Subcutaneous abdominal adipose tissue (tissue), 5 donors: ENCODE measurements around the gene PPP6R2.

ENCODE experiments used
- H3K27ac ChIP-seq: one replicate; pipeline ENCODE4 v1.7.0; 2013; ENCODE audit warnings: low read depth, mild to moderate bottlenecking, inconsistent platforms, low read length, moderate library complexity
- H3K27me3 ChIP-seq, 5 donors: one replicate each; pipeline ENCODE4 v1.7.0; 2013; ENCODE audit warnings: low read length in 5 of 5, inconsistent platforms in 1 of 5; ENCODE audit not compliant: control insufficient read depth in 5 of 5, insufficient read depth in 4 of 5
- H3K36me3 ChIP-seq, 5 donors: one replicate each; pipeline ENCODE4 v1.7.0; 2013; ENCODE audit warnings: low read length in 5 of 5; ENCODE audit not compliant: control insufficient read depth in 5 of 5, insufficient read depth in 5 of 5
- H3K4me1 ChIP-seq, 5 donors: one replicate each; pipeline ENCODE4 v1.7.0; 2013; ENCODE audit warnings: low read length in 5 of 5, mild to moderate bottlenecking in 3 of 5, moderate library complexity in 1 of 5; ENCODE audit not compliant: control insufficient read depth in 5 of 5, insufficient read depth in 5 of 5
- H3K4me3 ChIP-seq, 5 donors: one replicate each; pipeline ENCODE4 v1.7.0; 2013; ENCODE audit warnings: low read length in 5 of 5, low read depth in 1 of 5
- H3K9ac ChIP-seq, 5 donors: one replicate each; pipeline ENCODE4 v1.7.0; 2013; ENCODE audit warnings: low read length in 5 of 5, mild to moderate bottlenecking in 4 of 5, moderate library complexity in 3 of 5
- H3K9me3 ChIP-seq, 5 donors: one replicate each; pipeline ENCODE4 v1.7.0; 2013; ENCODE audit warnings: low read length in 5 of 5; ENCODE audit not compliant: control insufficient read depth in 5 of 5
- donor health status: healthy.
- donor health status: healthy.
- donor health status: healthy.
- donor health status: healthy.
- donor health status: healthy.

Gene PPP6R2

GRCh38 chr22:50436841-50437341 lies 93.8 kb downstream of the PPP6R2 start:
- no peak overlapping the region for H3K9ac ChIP-seq
- H3K27me3 ChIP-seq: no peaks in the 10 kb centered on the region
- no peak overlapping the region for H3K27ac ChIP-seq
- H3K36me3 ChIP-seq: peaks cover 0 to 84% (median 82%) of the 10 kb centered on the region in 5 donors
- no peak overlapping the region for H3K4me3 ChIP-seq
- H3K9me3 ChIP-seq: no peaks in the 10 kb centered on the region
- no peaks in the 10 kb centered on the region for H3K4me1 ChIP-seq

- Histone ChIP-seq H3K27ac (no peak overlapping the region), H3K36me3 (peaks cover 0 to 80% (median 75%) of the 10 kb centered on the region in 5 donors), H3K4me3 (no peak overlapping the region), H3K9ac (no peak overlapping the region), H3K4me1 (no peaks in the 10 kb centered on the region), H3K9me3 (no peaks in the 10 kb centered on the region), H3K27me3 (no peaks in the 10 kb centered on the region)
These were observed 94.6 kb downstream of the PPP6R2 start for GRCh38 chr22:50437511-50438304.

GRCh38 chr22:50438305-50439275 lies 95.5 kb downstream of the PPP6R2 start:
- no peak overlapping the region for H3K9ac ChIP-seq
- no peaks in the 10 kb centered on the region for H3K9me3 ChIP-seq
- H3K4me3 ChIP-seq: no peak overlapping the region
- peaks cover 0 to 84% (median 74%) of the 10 kb centered on the region in 5 donors for H3K36me3 ChIP-seq
- H3K27ac ChIP-seq: no peak overlapping the region
- no peaks in the 10 kb centered on the region for H3K27me3 ChIP-seq
- H3K4me1 ChIP-seq: no peaks in the 10 kb centered on the region

- Histone ChIP-seq H3K27ac (no peak overlapping the region), H3K9me3 (no peaks in the 10 kb centered on the region), H3K27me3 (no peaks in the 10 kb centered on the region), H3K9ac (no peak overlapping the region), H3K36me3 (peaks cover 0 to 84% (median 75%) of the 10 kb centered on the region in 5 donors), H3K4me1 (no peaks in the 10 kb centered on the region), H3K4me3 (no peak overlapping the region)
These were observed 96.3 kb downstream of the PPP6R2 start for GRCh38 chr22:50439314-50439870.

- Histone ChIP-seq H3K4me3 (no peak overlapping the region), H3K9ac (no peak overlapping the region), H3K9me3 (no peaks in the 10 kb centered on the region), H3K27ac (no peak overlapping the region), H3K27me3 (no peaks in the 10 kb centered on the region), H3K4me1 (peaks cover 0 to 5% (median 5%) of the 10 kb centered on the region in 5 donors), H3K36me3 (peaks cover 0 to 86% (median 76%) of the 10 kb centered on the region in 5 donors)
These were observed 96.8 kb downstream of the PPP6R2 start for GRCh38 chr22:50439871-50440331.

- Histone ChIP-seq H3K36me3 (peaks cover 0 to 86% (median 74%) of the 10 kb centered on the region in 5 donors), H3K27ac (no peak overlapping the region), H3K4me3 (no peak overlapping the region)
These were observed 97.6 kb downstream of the PPP6R2 start for GRCh38 chr22:50440544-50441249.

GRCh38 chr22:50441428-50441993 lies 98.4 kb downstream of the PPP6R2 start:
- H3K27me3 ChIP-seq: no peaks in the 10 kb centered on the region
- no peak overlapping the region for H3K4me3 ChIP-seq
- no peak overlapping the region for H3K27ac ChIP-seq
- H3K4me1 ChIP-seq: peaks cover 0 to 6% (median 5%) of the 10 kb centered on the region in 5 donors
- no peak overlapping the region for H3K9ac ChIP-seq
- H3K36me3 ChIP-seq: peaks cover 0 to 84% (median 71%) of the 10 kb centered on the region in 5 donors
- no peaks in the 10 kb centered on the region for H3K9me3 ChIP-seq

More at GRCh38 chr22:50440544-50441249, 97.6 kb downstream of the PPP6R2 start:
- Histone ChIP-seq H3K4me1 (peaks cover 0 to 6% (median 5%) of the 10 kb centered on the region in 5 donors), H3K9me3 (no peaks in the 10 kb centered on the region), H3K9ac (no peak overlapping the region), H3K27me3 (no peaks in the 10 kb centered on the region)

GRCh38 chr22:50443197-50443596 lies 100.1 kb downstream of the PPP6R2 start:
- Histone ChIP-seq H3K4me1 (peaks cover 0 to 6% (median 5%) of the 10 kb centered on the region in 5 donors), H3K36me3 (peaks cover 0 to 83% (median 70%) of the 10 kb centered on the region in 5 donors), H3K4me3 (no peak overlapping the region), H3K9ac (no peak overlapping the region), H3K27ac (no peak overlapping the region), H3K9me3 (no peaks in the 10 kb centered on the region), H3K27me3 (no peaks in the 10 kb centered on the region)
